Measurements from ENCODE around the gene RHBDF2. TPM values are rescaled to one million over a fixed set of nuclear protein-coding genes. Genes with fewer than 3 reads are reported as not detected.

RHBDF2 gene
- total RNA-seq, 5 donors from 2014 or later (not counting 1 experiment from before 2014, with no cell fraction given), result 35.2 to 99.0 (median 74.0) TPM

DNA sequence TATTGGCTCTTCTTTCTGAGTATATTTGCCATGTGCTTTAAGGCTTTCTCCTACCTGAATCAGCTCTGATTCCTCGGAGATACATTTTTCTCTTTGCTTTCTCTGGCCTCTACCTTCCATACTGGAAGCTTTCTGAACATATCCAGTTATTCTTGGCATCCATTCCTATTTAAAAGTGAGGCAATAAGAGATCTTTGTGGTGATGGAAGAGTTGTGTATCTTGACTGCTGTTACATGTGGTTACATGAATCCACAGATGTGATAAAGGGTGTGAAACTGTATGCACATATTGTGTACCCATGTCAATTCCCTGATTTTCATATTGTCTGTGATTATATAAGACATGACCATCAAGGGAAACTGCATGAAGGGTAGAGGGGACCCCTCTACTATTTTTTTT, 72.7 kb downstream of the RHBDF2 start:
- Mint-ChIP-seq H3K4me3 (no peak overlapping the region), H3K9me3 (no peaks in the 10 kb centered on the region), H3K27ac (no peak overlapping the region), H3K4me1 (peaks cover 16 to 47% (median 26%) of the 10 kb centered on the region in 3 donors), H3K36me3 (peaks cover 8% of the 10 kb centered on the region), H3K27me3 (no peaks in the 10 kb centered on the region)
- Histone ChIP-seq H3K4me1 (ENCODE audit: control insufficient read depth in 1 of 2, extremely low read depth in 1 of 2, insufficient read depth in 2 of 2, low read length in 2 of 2) (no peaks in the 10 kb centered on the region), H3K27me3 (replicated peaks in 1 of 2; ENCODE audit: control insufficient read depth in 2 of 2, extremely low read depth in 1 of 2, insufficient read depth in 2 of 2, low read length in 1 of 2) (no peaks in the 10 kb centered on the region), H3K27ac (ENCODE audit: low read length) (no peak overlapping the region), H3K4me3 (ENCODE audit: control insufficient read depth in 1 of 2, extremely low read depth in 1 of 2, low read length in 1 of 2) (no peak overlapping the region), H3K36me3 (ENCODE audit: control insufficient read depth in 2 of 2, extremely low read depth in 1 of 2, insufficient read depth in 1 of 2, low read length in 1 of 2) (no peaks in the 10 kb centered on the region), H3K9me3 (no peaks in the 10 kb centered on the region)
- ChIA-PET POLR2A (interaction anchor here in 1 of 2 donors (0.7 kb wide), 1 partner anchor 1321 kb away, joined by 4 read pairs; no protein-coding TSS in a partner anchor), CTCF (interaction anchor here in 1 of 2 donors (1.3 kb wide), 1 partner anchor 18 kb away, joined by 3 read pairs; no protein-coding TSS in a partner anchor)
- no peak for DNase-seq
- WGBS (ENCODE audit: insufficient coverage), result no CpG with 5 or more reads among the region's 1 CpG
- ATAC-seq (replicated peaks in 1 of 4), result no peak

DNA sequence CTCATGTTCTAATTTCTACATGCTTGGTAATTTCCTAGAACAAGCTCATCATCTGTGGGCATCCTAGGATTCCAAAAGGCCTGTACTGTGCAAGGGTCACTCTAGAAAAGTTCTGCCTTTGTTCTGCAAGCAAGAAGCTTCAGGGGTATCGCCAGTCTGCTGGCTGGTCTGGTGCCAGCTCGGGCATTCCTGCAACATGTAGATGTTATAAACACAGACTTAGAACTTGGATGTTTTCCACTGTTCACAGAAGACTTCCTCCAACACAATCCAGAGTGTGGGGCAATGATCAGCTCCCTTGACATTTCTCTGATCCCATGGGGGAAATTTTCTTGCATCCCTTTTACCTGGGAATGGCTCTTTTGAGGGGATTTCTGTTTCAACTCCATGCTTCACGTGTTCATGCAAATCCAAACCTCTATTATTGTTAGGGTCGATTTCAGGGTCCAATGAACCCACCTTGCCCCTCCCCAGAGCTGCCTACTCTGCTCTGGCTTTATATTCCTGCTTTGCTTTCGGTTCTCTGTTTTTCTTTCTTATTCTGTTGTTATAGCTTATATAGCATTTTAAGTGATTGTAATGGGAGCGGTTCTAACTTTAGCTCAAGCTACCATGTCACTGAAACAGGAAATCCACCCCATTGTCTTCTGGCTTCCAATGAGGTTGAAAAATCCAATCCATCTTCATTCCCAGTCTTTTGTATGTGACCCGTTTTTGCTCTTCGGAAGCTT, 73.6 kb downstream of the RHBDF2 start:
- peaks cover 11% of the 10 kb centered on the region for H3K36me3 Mint-ChIP-seq
- H3K4me3 Mint-ChIP-seq, result no peak overlapping the region

DNA sequence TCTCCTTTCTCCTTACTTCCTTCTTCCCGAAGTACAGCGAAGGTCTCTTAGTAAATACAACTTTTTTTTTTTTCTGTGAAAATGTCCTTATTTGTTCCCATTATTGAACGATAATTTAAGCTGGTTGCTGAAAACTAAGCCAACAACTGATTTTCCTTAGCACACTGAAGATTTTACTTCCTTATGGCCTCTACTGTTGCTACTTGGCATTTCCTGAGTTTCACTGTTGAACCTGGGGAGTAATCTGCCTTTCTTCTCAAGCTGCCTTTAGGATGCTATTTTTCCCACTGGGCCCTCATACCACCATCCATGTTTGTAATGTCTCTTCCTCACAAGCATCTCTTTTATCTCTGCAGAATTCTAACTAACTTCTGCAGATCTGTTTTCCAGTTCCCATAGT, 74.4 kb downstream of the RHBDF2 start:
- Histone ChIP-seq H3K9me3 (no peaks in the 10 kb centered on the region), H3K36me3 (ENCODE audit: control insufficient read depth in 2 of 2, extremely low read depth in 1 of 2, insufficient read depth in 1 of 2, low read length in 1 of 2) (peaks cover 0 to 2% of the 10 kb centered on the region in 2 donors), H3K27me3 (replicated peaks in 1 of 2; ENCODE audit: control insufficient read depth in 2 of 2, extremely low read depth in 1 of 2, insufficient read depth in 2 of 2, low read length in 1 of 2) (no peaks in the 10 kb centered on the region), H3K4me3 (ENCODE audit: control insufficient read depth in 1 of 2, extremely low read depth in 1 of 2, low read length in 1 of 2) (no peak overlapping the region), H3K4me1 (ENCODE audit: control insufficient read depth in 1 of 2, extremely low read depth in 1 of 2, insufficient read depth in 2 of 2, low read length in 2 of 2) (no peaks in the 10 kb centered on the region), H3K27ac (ENCODE audit: low read length) (no peak overlapping the region)
- H3K4me1 Mint-ChIP-seq, result peaks cover 13 to 48% (median 33%) of the 10 kb centered on the region in 3 donors
- ChIA-PET POLR2A (interaction anchor here in 1 of 2 donors (0.6 kb wide), 1 partner anchor 481 kb away, joined by 4 read pairs; no protein-coding TSS in a partner anchor), CTCF (interaction anchor here in 1 of 2 donors (1.4 kb wide), 1 partner anchor 19 kb away, joined by 4 read pairs; no protein-coding TSS in a partner anchor)
- no peak overlapping the region for H3K27ac Mint-ChIP-seq
- ATAC-seq (replicated peaks in 1 of 4) (no peak), DNase-seq (no peak)
- WGBS (ENCODE audit: insufficient coverage), result no CpG with 5 or more reads among the region's 3 CpGs
- H3K36me3 Mint-ChIP-seq, result peaks cover 12% of the 10 kb centered on the region
- H3K9me3 Mint-ChIP-seq, result no peaks in the 10 kb centered on the region
- H3K4me3 Mint-ChIP-seq, result no peak overlapping the region
- no peaks in the 10 kb centered on the region for H3K27me3 Mint-ChIP-seq

More for the DNA sequence above, 73.6 kb downstream of the RHBDF2 start:
- peak overlapping the region in 1 of 2 donors; percentile 53 for H3K27ac Mint-ChIP-seq
- no peak for ATAC-seq (replicated peaks in 1 of 4)
- H3K4me1 Mint-ChIP-seq, result peaks cover 16 to 47% (median 31%) of the 10 kb centered on the region in 3 donors
- Histone ChIP-seq H3K27me3 (replicated peaks in 1 of 2; ENCODE audit: control insufficient read depth in 2 of 2, extremely low read depth in 1 of 2, insufficient read depth in 2 of 2, low read length in 1 of 2) (no peaks in the 10 kb centered on the region), H3K4me1 (ENCODE audit: control insufficient read depth in 1 of 2, extremely low read depth in 1 of 2, insufficient read depth in 2 of 2, low read length in 2 of 2) (no peaks in the 10 kb centered on the region), H3K4me3 (ENCODE audit: control insufficient read depth in 1 of 2, extremely low read depth in 1 of 2, low read length in 1 of 2) (no peak overlapping the region), H3K36me3 (ENCODE audit: control insufficient read depth in 2 of 2, extremely low read depth in 1 of 2, insufficient read depth in 1 of 2, low read length in 1 of 2) (no peaks in the 10 kb centered on the region), H3K27ac (ENCODE audit: low read length) (no peak overlapping the region), H3K9me3 (no peaks in the 10 kb centered on the region)
- no peaks in the 10 kb centered on the region for H3K9me3 Mint-ChIP-seq
- ChIA-PET CTCF (interaction anchor here in 1 of 2 donors (1.3 to 1.4 kb wide), 2 partner anchors 19 to 20 kb away, joined by 3 to 4 read pairs; no protein-coding TSS in a partner anchor), POLR2A (no interaction called here)
- DNase-seq, result no peak
- 94% methylated on average over 3 of the region's 8 CpGs for WGBS (ENCODE audit: insufficient coverage)
- H3K27me3 Mint-ChIP-seq, result no peaks in the 10 kb centered on the region

DNA sequence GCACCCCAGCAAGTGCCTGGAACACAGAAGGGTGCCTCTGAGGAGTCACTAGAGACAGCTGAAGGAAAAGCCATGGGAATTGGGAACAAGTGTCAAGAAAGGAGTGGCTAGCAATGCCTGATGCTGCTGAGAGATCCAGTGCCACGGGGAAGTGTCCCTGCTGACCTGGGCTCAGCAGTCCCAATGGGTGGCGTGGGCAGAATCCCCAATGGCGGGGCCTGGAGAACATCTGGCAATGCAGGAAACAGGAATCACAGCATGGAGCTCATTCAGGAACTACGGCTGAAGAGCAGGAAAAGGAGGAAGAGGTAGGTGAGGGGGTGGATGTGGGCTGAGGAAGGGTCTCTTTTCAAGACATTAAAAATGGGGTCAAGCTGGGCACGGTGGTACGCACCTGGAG, 78.4 kb downstream of the RHBDF2 start:
- Mint-ChIP-seq H3K27me3 (no peaks in the 10 kb centered on the region), H3K9me3 (no peaks in the 10 kb centered on the region), H3K4me3 (no peak overlapping the region), H3K4me1 (peaks cover 17 to 43% (median 32%) of the 10 kb centered on the region in 3 donors), H3K36me3 (peaks cover 5% of the 10 kb centered on the region), H3K27ac (peak overlapping the region in 1 of 2 donors; percentile 61)
- POLR2A ChIA-PET, result interaction anchor here in 1 of 2 donors (0.6 kb wide), 1 partner anchor 1322 kb away, joined by 3 read pairs; no protein-coding TSS in a partner anchor
- Histone ChIP-seq H3K27me3 (replicated peaks in 1 of 2; ENCODE audit: control insufficient read depth in 2 of 2, extremely low read depth in 1 of 2, insufficient read depth in 2 of 2, low read length in 1 of 2) (no peaks in the 10 kb centered on the region), H3K4me3 (ENCODE audit: control insufficient read depth in 1 of 2, extremely low read depth in 1 of 2, low read length in 1 of 2) (no peak overlapping the region), H3K9me3 (no peaks in the 10 kb centered on the region), H3K4me1 (ENCODE audit: control insufficient read depth in 1 of 2, extremely low read depth in 1 of 2, insufficient read depth in 2 of 2, low read length in 2 of 2) (peaks cover 0 to 3% of the 10 kb centered on the region in 2 experiments), H3K27ac (ENCODE audit: low read length) (no peak overlapping the region), H3K36me3 (ENCODE audit: control insufficient read depth in 2 of 2, extremely low read depth in 1 of 2, insufficient read depth in 1 of 2, low read length in 1 of 2) (peaks cover 0 to 6% of the 10 kb centered on the region in 2 donors)
- no peak for ATAC-seq (replicated peaks in 1 of 4)
- DNase-seq, result no peak
- CTCF ChIA-PET, result no interaction called here
- WGBS (ENCODE audit: insufficient coverage), result 89% methylated on average over 6 of the region's 6 CpGs

- peak overlapping the region in 1 of 2 donors; percentile 61 for H3K27ac Mint-ChIP-seq
- no peaks in the 10 kb centered on the region for H3K9me3 Mint-ChIP-seq
- peaks cover 10% of the 10 kb centered on the region for H3K36me3 Mint-ChIP-seq
These were observed 78.8 kb downstream of the RHBDF2 start for GRCh38 chr17:76422406-76422805.

GRCh38 chr17:76421044-76421407, 80.2 kb downstream of the RHBDF2 start:
- WGBS (ENCODE audit: insufficient coverage), result 95% methylated on average over 5 of the region's 7 CpGs
- CTCF ChIA-PET, result no interaction called here

More at GRCh38 chr17:76422406-76422805, 78.8 kb downstream of the RHBDF2 start:
- Histone ChIP-seq H3K27me3 (replicated peaks in 1 of 2; ENCODE audit: control insufficient read depth in 2 of 2, extremely low read depth in 1 of 2, insufficient read depth in 2 of 2, low read length in 1 of 2) (no peaks in the 10 kb centered on the region), H3K4me1 (ENCODE audit: control insufficient read depth in 1 of 2, extremely low read depth in 1 of 2, insufficient read depth in 2 of 2, low read length in 2 of 2) (peaks cover 0 to 3% of the 10 kb centered on the region in 2 experiments), H3K36me3 (ENCODE audit: control insufficient read depth in 2 of 2, extremely low read depth in 1 of 2, insufficient read depth in 1 of 2, low read length in 1 of 2) (peaks cover 3 to 6% of the 10 kb centered on the region in 2 donors), H3K4me3 (ENCODE audit: control insufficient read depth in 1 of 2, extremely low read depth in 1 of 2, low read length in 1 of 2) (no peak overlapping the region), H3K27ac (ENCODE audit: low read length) (no peak overlapping the region), H3K9me3 (no peaks in the 10 kb centered on the region)
- H3K27me3 Mint-ChIP-seq, result no peaks in the 10 kb centered on the region
- H3K4me1 Mint-ChIP-seq, result peaks cover 21 to 46% (median 35%) of the 10 kb centered on the region in 3 donors
- DNase-seq, result no peak
- ChIA-PET CTCF (interaction anchor here in 1 of 2 donors (0.6 kb wide), 1 partner anchor 124 kb away, joined by 6 read pairs; no protein-coding TSS in a partner anchor), POLR2A (interaction anchor here in 1 of 2 donors (0.6 kb wide), 1 partner anchor 1322 kb away, joined by 3 read pairs; no protein-coding TSS in a partner anchor)
- WGBS (ENCODE audit: insufficient coverage), result 98% methylated on average over 8 of the region's 8 CpGs
- no peak overlapping the region for H3K4me3 Mint-ChIP-seq
- ATAC-seq (replicated peaks in 1 of 4), result no peak

More at GRCh38 chr17:76421044-76421407, 80.2 kb downstream of the RHBDF2 start:
- no peak for DNase-seq
- Histone ChIP-seq H3K9me3 (no peaks in the 10 kb centered on the region), H3K27ac (ENCODE audit: low read length) (no peak overlapping the region), H3K4me1 (ENCODE audit: control insufficient read depth in 1 of 2, extremely low read depth in 1 of 2, insufficient read depth in 2 of 2, low read length in 2 of 2) (peaks cover 0 to 3% of the 10 kb centered on the region in 2 experiments), H3K36me3 (ENCODE audit: control insufficient read depth in 2 of 2, extremely low read depth in 1 of 2, insufficient read depth in 1 of 2, low read length in 1 of 2) (peaks cover 6 to 11% of the 10 kb centered on the region in 2 donors), H3K27me3 (replicated peaks in 1 of 2; ENCODE audit: control insufficient read depth in 2 of 2, extremely low read depth in 1 of 2, insufficient read depth in 2 of 2, low read length in 1 of 2) (no peaks in the 10 kb centered on the region), H3K4me3 (ENCODE audit: control insufficient read depth in 1 of 2, extremely low read depth in 1 of 2, low read length in 1 of 2) (no peak overlapping the region)
- H3K27me3 Mint-ChIP-seq, result no peaks in the 10 kb centered on the region
- H3K36me3 Mint-ChIP-seq, result peaks cover 13% of the 10 kb centered on the region
- H3K27ac Mint-ChIP-seq, result no peak overlapping the region
- POLR2A ChIA-PET, result no interaction called here
- no peaks in the 10 kb centered on the region for H3K9me3 Mint-ChIP-seq
- H3K4me1 Mint-ChIP-seq, result peaks cover 19 to 40% (median 29%) of the 10 kb centered on the region in 3 donors
- H3K4me3 Mint-ChIP-seq, result no peak overlapping the region
- ATAC-seq (replicated peaks in 1 of 4), result no peak

All from T-cell (primary cell).